Trophoblast cell (in vitro differentiated cells and primary cell): ENCODE results near the gene RHOU.

ENCODE experiments used
- DNase-seq, 2 donors: peaks; one replicate each; pipeline ENCODE4 v3.0.0-alpha.2; 2016
- H2AFZ ChIP-seq: 2 replicates; pipeline ENCODE4 v1.6.1; 2013; ENCODE audit warnings: low read length, moderate library complexity, mild to moderate bottlenecking; ENCODE audit not compliant: insufficient read depth, poor library complexity
- H2AK5ac ChIP-seq: 2 replicates; pipeline ENCODE4 v1.6.1; 2013; ENCODE audit warnings: mild to moderate bottlenecking, low read length
- H2BK120ac ChIP-seq: 2 replicates; pipeline ENCODE4 v1.6.1; 2013; ENCODE audit warnings: low read length, mild to moderate bottlenecking, moderate library complexity; ENCODE audit not compliant: insufficient read depth, poor library complexity
- H2BK12ac ChIP-seq: 2 replicates; pipeline ENCODE4 v1.6.1; 2013; ENCODE audit warnings: mild to moderate bottlenecking, low read length, moderate library complexity
- H2BK5ac ChIP-seq: 2 replicates; pipeline ENCODE4 v1.6.1; 2013; ENCODE audit warnings: low read length, low read depth, moderate library complexity, mild to moderate bottlenecking; ENCODE audit not compliant: poor library complexity
- H3K14ac ChIP-seq: 2 replicates; pipeline ENCODE4 v1.6.1; 2013; ENCODE audit warnings: mild to moderate bottlenecking, low read length
- H3K18ac ChIP-seq: 2 replicates; pipeline ENCODE4 v1.6.1; 2013; ENCODE audit warnings: mild to moderate bottlenecking, low read length
- H3K23ac ChIP-seq: 2 replicates; pipeline ENCODE4 v1.6.1; 2013; ENCODE audit warnings: low read length
- H3K27ac ChIP-seq: 2 replicates; pipeline ENCODE4 v1.5.1; 2013; ENCODE audit warnings: low read depth, mild to moderate bottlenecking, inconsistent platforms, low read length, moderate library complexity
- H3K27me3 ChIP-seq: 2 replicates; pipeline ENCODE4 v1.6.1; 2013; ENCODE audit warnings: inconsistent platforms, mild to moderate bottlenecking, low read length, moderate library complexity; ENCODE audit not compliant: insufficient read depth
- H3K36me3 ChIP-seq, 2 experiments: 1 replicate in 1 of 2; 2 replicates in 1 of 2; pipeline ENCODE4 v1.6.1; 2013; ENCODE audit warnings: low read length in 2 of 2, mild to moderate bottlenecking in 2 of 2, moderate library complexity in 1 of 2; ENCODE audit not compliant: insufficient read depth in 2 of 2, control insufficient read depth in 1 of 2
- H3K4ac ChIP-seq: 2 replicates; pipeline ENCODE4 v1.6.1; 2013; ENCODE audit warnings: low read depth, mild to moderate bottlenecking, low read length, moderate library complexity
- H3K4me1 ChIP-seq, 2 experiments: 1 replicate in 1 of 2; 2 replicates in 1 of 2; pipeline ENCODE4 v1.6.1; 2013; ENCODE audit warnings: low read length in 2 of 2, mild to moderate bottlenecking in 2 of 2, moderate library complexity in 1 of 2; ENCODE audit not compliant: insufficient read depth in 2 of 2, control insufficient read depth in 1 of 2
- H3K4me2 ChIP-seq: 2 replicates; pipeline ENCODE4 v1.6.1; 2013; ENCODE audit warnings: inconsistent platforms, mild to moderate bottlenecking, low read length, moderate library complexity
- H3K4me3 ChIP-seq: 2 replicates; pipeline ENCODE4 v1.5.1; 2013; ENCODE audit warnings: mild to moderate bottlenecking, low read depth, low read length, inconsistent platforms
- H3K79me1 ChIP-seq: one replicate; pipeline ENCODE4 v1.6.1; 2013; ENCODE audit warnings: low read length
- H3K79me2 ChIP-seq: 2 replicates; pipeline ENCODE4 v1.6.1; 2013; ENCODE audit warnings: low read length, mild to moderate bottlenecking; ENCODE audit not compliant: control insufficient read depth, insufficient read depth, poor library complexity
- H3K9ac ChIP-seq: 2 replicates; pipeline ENCODE4 v1.6.1; 2013; ENCODE audit warnings: mild to moderate bottlenecking, low read length
- H3K9me3 ChIP-seq: 2 replicates; pipeline ENCODE4 v1.6.1; 2013; ENCODE audit warnings: low read depth, mild to moderate bottlenecking, control low read depth, inconsistent platforms, low read length; ENCODE audit not compliant: insufficient read depth
- H4K12ac ChIP-seq: 2 replicates; pipeline ENCODE4 v1.6.1; 2013; ENCODE audit warnings: low read depth, mild to moderate bottlenecking, low read length, moderate library complexity
- H4K8ac ChIP-seq: 2 replicates; pipeline ENCODE4 v1.6.1; 2013; ENCODE audit warnings: low read depth, mild to moderate bottlenecking, low read length, moderate library complexity
- H4K91ac ChIP-seq: one replicate; pipeline ENCODE4 v1.6.1; 2013; ENCODE audit warnings: low read depth, mild to moderate bottlenecking, low read length, moderate library complexity
- WGBS: extraction: QIAGEN DNeasy Blood & Tissue Kit; methylation state at CpG from one replicate; pipeline ENCODE4 v1.1.7; 2013; ENCODE audit warnings: missing lambda C conversion rate; ENCODE audit not compliant: insufficient read length, insufficient coverage; ENCODE audit errors: extremely low coverage; 5-methylcytosine and 5-hydroxymethylcytosine counted together

Gene RHOU

DNA sequence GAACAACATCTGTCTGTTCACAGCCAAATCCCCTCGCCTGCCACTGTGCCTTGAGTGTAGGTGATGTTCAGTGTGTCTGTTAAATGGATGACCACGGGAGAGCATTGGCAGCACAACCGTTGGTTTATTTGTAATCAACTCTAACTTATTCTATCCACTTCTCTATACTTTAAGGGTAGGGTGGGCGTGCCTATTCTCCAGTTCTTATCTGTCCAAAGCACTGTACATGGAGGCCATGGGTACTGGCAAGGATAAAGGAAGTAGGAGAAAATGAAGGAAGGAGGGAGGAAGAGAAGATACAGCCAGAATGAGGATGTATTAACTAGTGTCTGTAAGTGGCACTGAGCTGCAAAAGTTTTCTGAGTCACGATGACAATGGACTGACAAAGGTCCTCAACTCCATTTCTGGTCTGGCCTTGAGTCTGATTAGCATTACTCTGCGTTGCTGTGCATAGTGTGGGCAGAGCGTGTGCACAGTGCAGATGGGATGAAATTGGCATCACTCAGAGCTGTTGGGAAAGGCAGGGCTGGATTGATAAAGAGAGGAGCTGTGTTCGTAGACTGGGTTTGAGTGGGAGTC lies 7.1 kb downstream of the RHOU start:
- Histone ChIP-seq H3K79me1 (peaks cover 20% of the 10 kb centered on the region), H3K27me3 (no peaks in the 10 kb centered on the region), H2AK5ac (no peak overlapping the region), H4K12ac (no peak overlapping the region), H3K4ac (no peak overlapping the region), H3K18ac (no peak overlapping the region), H3K79me2 (peaks cover 17% of the 10 kb centered on the region), H2BK12ac (no peak overlapping the region), H4K8ac (no peak overlapping the region), H3K9me3 (peaks cover 2% of the 10 kb centered on the region), H2BK5ac (no peak overlapping the region), H2AFZ (no peak overlapping the region), H3K4me3 (no peak overlapping the region), H3K27ac (no peak overlapping the region), H3K36me3 (peaks cover 39 to 60% of the 10 kb centered on the region in 2 experiments), H2BK120ac (no peak overlapping the region), H3K9ac (no peak overlapping the region), H3K4me2 (no peak overlapping the region), H4K91ac (no peak overlapping the region), H3K23ac (no peak overlapping the region), H3K14ac (no peak overlapping the region), H3K4me1 (peaks cover 18 to 21% of the 10 kb centered on the region in 2 experiments)
- WGBS = no CpG with 5 or more reads among the region's 8 CpGs
- DNase-seq = no peak

DNA sequence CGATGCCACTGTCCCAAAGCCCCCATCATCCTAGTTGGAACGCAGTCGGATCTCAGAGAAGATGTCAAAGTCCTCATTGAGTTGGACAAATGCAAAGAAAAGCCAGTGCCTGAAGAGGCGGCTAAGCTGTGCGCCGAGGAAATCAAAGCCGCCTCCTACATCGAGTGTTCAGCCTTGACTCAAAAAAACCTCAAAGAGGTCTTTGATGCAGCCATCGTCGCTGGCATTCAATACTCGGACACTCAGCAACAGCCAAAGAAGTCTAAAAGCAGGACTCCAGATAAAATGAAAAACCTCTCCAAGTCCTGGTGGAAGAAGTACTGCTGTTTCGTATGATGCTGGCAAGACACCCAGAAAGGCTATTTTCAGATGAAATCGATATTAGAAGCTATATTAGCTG lies 8.1 kb downstream of the RHOU start:
- no peaks in the 10 kb centered on the region for H3K27me3 ChIP-seq
- no peak for DNase-seq
- no peak overlapping the region for H4K8ac ChIP-seq
- H3K9ac ChIP-seq = no peak overlapping the region
- H3K9me3 ChIP-seq = peaks cover 2% of the 10 kb centered on the region
- no peak overlapping the region for H3K14ac ChIP-seq
- H3K4me2 ChIP-seq = no peak overlapping the region
- H3K4me3 ChIP-seq = no peak overlapping the region
- no peak overlapping the region for H3K18ac ChIP-seq
- no peak overlapping the region for H4K12ac ChIP-seq
- H2BK12ac ChIP-seq = no peak overlapping the region
- WGBS = no CpG with 5 or more reads among the region's 13 CpGs
- H3K23ac ChIP-seq = no peak overlapping the region
- H3K79me1 ChIP-seq = peaks cover 14% of the 10 kb centered on the region
- no peak overlapping the region for H4K91ac ChIP-seq
- H2BK120ac ChIP-seq = no peak overlapping the region
- no peak overlapping the region for H2AK5ac ChIP-seq
- H2BK5ac ChIP-seq = no peak overlapping the region
- H3K79me2 ChIP-seq = peaks cover 11% of the 10 kb centered on the region
- H2AFZ ChIP-seq = no peak overlapping the region
- H3K36me3 ChIP-seq = peaks cover 32 to 55% of the 10 kb centered on the region in 2 experiments
- no peak overlapping the region for H3K27ac ChIP-seq
- H3K4me1 ChIP-seq = peaks cover 16 to 26% of the 10 kb centered on the region in 2 experiments
- H3K4ac ChIP-seq = no peak overlapping the region

DNA sequence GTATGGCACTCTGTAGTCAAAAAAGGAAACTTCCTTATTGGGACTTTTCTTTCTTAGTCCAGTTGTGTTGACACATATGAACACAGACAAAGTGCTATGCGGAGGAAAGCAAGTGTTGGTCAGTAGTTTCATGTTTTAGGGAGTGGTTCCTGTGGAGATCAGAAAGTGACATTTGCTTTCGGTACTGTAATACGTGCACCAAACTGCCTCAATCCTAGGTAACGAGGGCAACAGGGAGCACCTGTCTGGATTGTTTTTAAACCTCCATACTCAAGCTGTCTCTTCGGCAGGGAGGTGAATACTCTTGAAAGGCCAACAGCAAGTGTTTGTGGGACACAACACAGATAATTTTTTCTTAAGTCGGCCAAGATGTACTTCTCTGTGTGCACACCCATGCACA lies 9.1 kb downstream of the RHOU start:
- Histone ChIP-seq H3K79me1 (peaks cover 14% of the 10 kb centered on the region), H3K4me1 (peaks cover 14 to 25% of the 10 kb centered on the region in 2 experiments), H3K4ac (no peak overlapping the region), H3K23ac (no peak overlapping the region), H3K27me3 (no peaks in the 10 kb centered on the region), H4K8ac (no peak overlapping the region), H3K4me2 (no peak overlapping the region), H2BK12ac (no peak overlapping the region), H3K18ac (no peak overlapping the region), H2AK5ac (no peak overlapping the region), H3K14ac (no peak overlapping the region), H3K36me3 (peaks cover 26 to 49% of the 10 kb centered on the region in 2 experiments), H2BK5ac (no peak overlapping the region), H3K27ac (no peak overlapping the region), H2AFZ (no peak overlapping the region), H3K9ac (no peak overlapping the region), H4K12ac (no peak overlapping the region), H4K91ac (no peak overlapping the region), H2BK120ac (no peak overlapping the region), H3K4me3 (no peak overlapping the region), H3K79me2 (peaks cover 8% of the 10 kb centered on the region), H3K9me3 (peaks cover 2% of the 10 kb centered on the region)
- no CpG with 5 or more reads among the region's 6 CpGs for whole genome bisulfite sequencing
- no peak for DNase-seq

DNA sequence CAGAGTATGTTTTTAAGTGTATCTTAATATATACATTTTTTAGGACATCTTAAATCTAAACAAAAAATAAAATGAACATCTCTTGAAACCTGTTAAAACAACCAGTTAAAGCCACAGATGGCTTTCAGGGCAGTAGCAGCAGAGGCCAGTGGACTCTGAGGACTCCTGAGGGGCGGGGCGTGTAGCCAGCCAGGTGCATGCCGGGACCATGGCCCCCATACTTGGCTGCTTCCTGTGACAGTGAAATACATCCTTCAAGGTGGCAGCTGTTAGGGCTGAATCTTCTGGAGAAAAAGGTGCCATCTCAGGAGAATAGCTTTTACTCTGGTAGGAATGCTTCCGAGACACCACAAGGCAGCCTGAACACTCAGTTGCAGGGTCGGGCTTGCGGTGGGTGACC lies 9.6 kb downstream of the RHOU start:
- Histone ChIP-seq H2BK120ac (no peak overlapping the region), H2AFZ (no peak overlapping the region), H3K4me3 (no peak overlapping the region), H3K79me1 (peaks cover 14% of the 10 kb centered on the region), H4K12ac (no peak overlapping the region), H3K4me2 (no peak overlapping the region), H3K27me3 (no peaks in the 10 kb centered on the region), H3K9me3 (no peaks in the 10 kb centered on the region), H3K18ac (no peak overlapping the region), H4K8ac (no peak overlapping the region), H3K9ac (no peak overlapping the region), H3K27ac (no peak overlapping the region), H3K79me2 (peaks cover 4% of the 10 kb centered on the region), H3K23ac (no peak overlapping the region), H3K4me1 (peaks cover 11 to 21% of the 10 kb centered on the region in 2 experiments), H3K4ac (no peak overlapping the region), H3K14ac (no peak overlapping the region), H2AK5ac (no peak overlapping the region), H3K36me3 (peaks cover 22 to 43% of the 10 kb centered on the region in 2 experiments), H4K91ac (no peak overlapping the region), H2BK12ac (no peak overlapping the region), H2BK5ac (no peak overlapping the region)
- no CpG with 5 or more reads among the region's 6 CpGs for WGBS
- DNase-seq = no peak
